Caco-2 (cell line): Measurements from ENCODE around the gene CIZ1. TPM values are rescaled to one million over a fixed set of nuclear protein-coding genes. Genes with fewer than 3 reads are reported as not detected.

ENCODE experiments used
- BruUV-seq: library from RNA; stranded (reverse); fragments of 400-500 nt; replicated peaks from 2 replicates; lab custom pipeline; 2021; lab: Mats Ljungman, UMichigan
- CTCF ChIA-PET: fragments of 300-600 bp; sonication (Branson Sonifier 250); formaldehyde crosslinking; loops from one replicate; lab custom pipeline; 2022; ENCODE audit warnings: antibody characterized with exemption; lab: Charles Lee
- POLR2A ChIA-PET: fragments of 300-600 bp; sonication (Branson Sonifier 250); formaldehyde crosslinking; loops from one replicate; lab custom pipeline; 2022; ENCODE audit warnings: antibody characterized with exemption; lab: Charles Lee
- DNase-seq, 2 experiments: peaks; one replicate each; pipeline versions ENCODE4 v3.0.0 to v3.0.0-alpha.2; 2020 to 2022
- H3K27me3 ChIP-seq: replicated peaks from 2 replicates; pipeline ENCODE4 v1.6.0; 2011; ENCODE audit warnings: low read length; ENCODE audit not compliant: control insufficient read depth, insufficient read depth
- H3K36me3 ChIP-seq: 2 replicates; pipeline ENCODE4 v1.5.1; 2011; ENCODE audit warnings: low read length; ENCODE audit not compliant: control insufficient read depth, insufficient read depth
- H3K4me1 ChIP-seq: fragments of 250-450 bp; sonication (Bioruptor Pico); 2 replicates; pipeline ENCODE4 v1.5.1; 2020; ENCODE audit warnings: mild to moderate bottlenecking
- H3K4me3 ChIP-seq: 2 replicates; pipeline ENCODE4 v1.5.1; 2011; ENCODE audit warnings: low read depth, mild to moderate bottlenecking, control low read depth, low read length
- H3K9me3 ChIP-seq: fragments of 250-450 bp; sonication (Bioruptor Pico); 2 replicates; pipeline ENCODE4 v1.5.1; 2020; ENCODE audit warnings: mild to moderate bottlenecking, moderate library complexity
- H3K27ac Mint-ChIP-seq: one replicate; pipeline ENCODE4 v1.8.0; 2022; ENCODE audit warnings: mixed read lengths; ENCODE audit not compliant: unreplicated experiment
- H3K27me3 Mint-ChIP-seq: one replicate; pipeline ENCODE4 v1.8.0; 2022; ENCODE audit warnings: mixed read lengths; ENCODE audit not compliant: insufficient read depth, unreplicated experiment
- H3K36me3 Mint-ChIP-seq: one replicate; pipeline ENCODE4 v1.8.0; 2022; ENCODE audit warnings: mild to moderate bottlenecking, mixed read lengths; ENCODE audit not compliant: insufficient read depth, unreplicated experiment
- H3K4me1 Mint-ChIP-seq: one replicate; pipeline ENCODE4 v1.8.0; 2022; ENCODE audit warnings: low read depth, mixed read lengths; ENCODE audit not compliant: unreplicated experiment
- H3K4me3 Mint-ChIP-seq: one replicate; pipeline ENCODE4 v1.8.0; 2022; ENCODE audit warnings: mild to moderate bottlenecking, moderate library complexity, mixed read lengths; ENCODE audit not compliant: unreplicated experiment
- H3K9me3 Mint-ChIP-seq: one replicate; pipeline ENCODE4 v1.8.0; 2022; ENCODE audit warnings: mixed read lengths; ENCODE audit not compliant: unreplicated experiment
- intact Hi-C: fragments of 100-400 bp; cut with micrococcal nuclease; formaldehyde crosslinking; loops from one replicate; pipeline ENCODE4 v1.10.0; 2022; ENCODE audit not compliant: unreplicated experiment
- total RNA-seq: library from RNA; stranded (reverse); gene quantifications from 2 replicates; pipeline ENCODE4 v1.2.3, GENCODE V29; 2022
- TF ChIP-seq, protein P1 (sequence below), 2 experiments: fragments of 200-600 bp in 1 of 2; IDR thresholded peaks; 1 replicate in 1 of 2; 2 replicates in 1 of 2; pipeline versions ENCODE4 v1.5.1 to v1.8.0; 2011 to 2022; ENCODE audit warnings: antibody characterized with exemption in 1 of 2, control low read depth in 1 of 2, inconsistent platforms in 1 of 2, low read depth in 1 of 2, low read length in 1 of 2, mild to moderate bottlenecking in 1 of 2, moderate library complexity in 1 of 2; ENCODE audit not compliant: insufficient read depth in 1 of 2, severe bottlenecking in 1 of 2, unreplicated experiment in 1 of 2

Gene CIZ1
- total RNA-seq, 1 experiment from 2014 or later: 187 TPM

GRCh38 chr9:128127990-128128835 is 63.2 kb downstream of the CIZ1 start:
- CTCF ChIA-PET: interaction anchor here (0.5 to 1.6 kb wide), 5 partner anchors 11 to 60 kb away, joined by 3 to 11 read pairs (median 3); partner anchors contain the start of genes BBLN and SLC25A25
- no TSS peak for BruUV-seq
- Mint-ChIP-seq H3K4me3 (peak overlapping the region; percentile 97), H3K9me3 (no peaks in the 10 kb centered on the region), H3K4me1 (peaks cover 10% of the 10 kb centered on the region), H3K27me3 (no peaks in the 10 kb centered on the region), H3K36me3 (peaks cover 31% of the 10 kb centered on the region), H3K27ac (peak overlapping the region; percentile 100)
- POLR2A ChIA-PET: interaction anchor here (0.5 to 1.4 kb wide), 10 partner anchors 11 to 507 kb away, joined by 3 to 8 read pairs (median 4); partner anchors contain the start of genes BBLN, CIZ1, GOLGA2 and NAIF1
- peaks cover 4% of the 10 kb centered on the region; the same call in 1 of the 2 replicates for H3K36me3 ChIP-seq
- no peaks in the 10 kb centered on the region for H3K27me3 ChIP-seq
- DNase-seq: peak; percentile 89 to 90
- TF ChIP-seq, protein P1, sequence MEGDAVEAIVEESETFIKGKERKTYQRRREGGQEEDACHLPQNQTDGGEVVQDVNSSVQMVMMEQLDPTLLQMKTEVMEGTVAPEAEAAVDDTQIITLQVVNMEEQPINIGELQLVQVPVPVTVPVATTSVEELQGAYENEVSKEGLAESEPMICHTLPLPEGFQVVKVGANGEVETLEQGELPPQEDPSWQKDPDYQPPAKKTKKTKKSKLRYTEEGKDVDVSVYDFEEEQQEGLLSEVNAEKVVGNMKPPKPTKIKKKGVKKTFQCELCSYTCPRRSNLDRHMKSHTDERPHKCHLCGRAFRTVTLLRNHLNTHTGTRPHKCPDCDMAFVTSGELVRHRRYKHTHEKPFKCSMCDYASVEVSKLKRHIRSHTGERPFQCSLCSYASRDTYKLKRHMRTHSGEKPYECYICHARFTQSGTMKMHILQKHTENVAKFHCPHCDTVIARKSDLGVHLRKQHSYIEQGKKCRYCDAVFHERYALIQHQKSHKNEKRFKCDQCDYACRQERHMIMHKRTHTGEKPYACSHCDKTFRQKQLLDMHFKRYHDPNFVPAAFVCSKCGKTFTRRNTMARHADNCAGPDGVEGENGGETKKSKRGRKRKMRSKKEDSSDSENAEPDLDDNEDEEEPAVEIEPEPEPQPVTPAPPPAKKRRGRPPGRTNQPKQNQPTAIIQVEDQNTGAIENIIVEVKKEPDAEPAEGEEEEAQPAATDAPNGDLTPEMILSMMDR (IDR thresholded peaks at IDR 0.05; ENCODE audit: insufficient read depth in 1 of 2, low read depth in 1 of 2, low read length in 1 of 2, severe bottlenecking in 1 of 2, unreplicated experiment in 1 of 2): no peak
- H3K9me3 ChIP-seq: no peaks in the 10 kb centered on the region
- H3K4me3 ChIP-seq: peak overlapping the region; percentile 96
- intact Hi-C loops: loop anchor here (2.0 to 5.0 kb wide), 2 partner anchors 33 to 64 kb away; partner anchors contain the start of genes BBLN and CIZ1
- H3K4me1 ChIP-seq: peaks cover 9% of the 10 kb centered on the region; the same call in 1 of the 2 replicates

GRCh38 chr9:128127568-128127989 is 63.8 kb downstream of the CIZ1 start, which contains the start of gene PTGES2:
Gene PTGES2 (minus strand): TSS chr9:128127729. CDS start chr9:128127717, 12 bp downstream.
- Mint-ChIP-seq H3K27me3 (no peaks in the 10 kb centered on the region), H3K36me3 (peaks cover 33% of the 10 kb centered on the region), H3K4me3 (peak within 1 kb of the TSS; percentile 97), H3K27ac (peak within 1 kb of the TSS; percentile 100), H3K9me3 (no peaks in the 10 kb centered on the region), H3K4me1 (peaks cover 10% of the 10 kb centered on the region)
- peak; percentile 84 to 91 for DNase-seq
- Histone ChIP-seq H3K9me3 (no peaks in the 10 kb centered on the region), H3K27me3 (no peaks in the 10 kb centered on the region), H3K36me3 (peaks cover 4% of the 10 kb centered on the region; the same call in 1 of the 2 replicates), H3K4me1 (peaks cover 9% of the 10 kb centered on the region; the same call in 1 of the 2 replicates), H3K4me3 (peak within 1 kb of the TSS; percentile 96)
- TF ChIP-seq, protein P1 (IDR thresholded peaks at IDR 0.05; ENCODE audit: insufficient read depth in 1 of 2, low read depth in 1 of 2, low read length in 1 of 2, severe bottlenecking in 1 of 2, unreplicated experiment in 1 of 2): no peak
- BruUV-seq: no TSS peak
- CTCF ChIA-PET: interaction anchor here (1.6 kb wide), 1 partner anchor 10 kb away, joined by 11 read pairs; no protein-coding TSS in a partner anchor
- intact Hi-C loops: loop anchor here (5.0 kb wide), 1 partner anchor 65 kb away; the partner anchor contains the start of gene CIZ1
- POLR2A ChIA-PET: no interaction called here
